SIG-M5 (cell line): ENCODE results near the gene ZSCAN5A.
"Not testable (repeated sequence)": the region's sequence is repeated elsewhere in the genome, so short reads cannot be mapped to it uniquely, and the experiment has no call there.

Experiments used
- DNase-seq: peaks from one replicate; lab custom pipeline; 2025; lab: John Stamatoyannopoulos, UW

Gene ZSCAN5A

DNA sequence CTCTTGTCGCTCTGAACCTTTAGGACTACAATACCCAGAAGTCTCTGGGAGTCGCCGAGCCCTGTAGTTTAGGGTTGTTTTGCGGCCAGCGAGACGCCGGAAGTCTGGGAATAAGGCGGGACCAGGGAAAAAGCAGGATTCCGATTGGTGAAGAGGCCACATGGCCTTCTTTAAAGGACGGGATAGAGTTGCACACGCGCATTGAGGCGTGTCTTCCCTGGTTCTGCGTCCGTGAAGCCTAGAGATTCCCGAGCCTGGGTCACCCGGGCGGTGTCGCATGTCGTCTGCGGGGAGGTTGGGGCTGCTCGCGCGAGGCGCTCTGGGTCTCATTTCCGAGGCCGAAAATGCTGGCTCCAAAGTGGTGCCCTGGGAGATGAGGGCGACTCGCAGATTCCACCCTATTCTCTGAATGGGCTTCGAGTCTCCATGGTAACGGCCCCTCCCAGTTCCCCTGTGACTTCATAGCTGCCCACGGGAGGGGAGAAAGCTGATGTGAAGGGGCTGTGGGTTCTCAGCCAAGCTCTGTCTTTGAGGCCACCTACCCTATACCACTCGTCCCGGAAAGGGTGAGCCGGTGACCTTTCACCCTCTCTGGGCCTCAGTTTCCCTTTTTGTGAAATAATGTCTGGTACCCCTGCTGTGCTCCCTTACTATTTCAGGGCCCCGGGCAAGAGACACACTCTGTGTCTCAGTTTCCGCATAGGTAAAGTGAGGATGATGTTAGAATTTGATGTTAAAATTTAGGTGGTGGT, 614 bp upstream of the ZSCAN5A start:
- DNase-seq, result peak; percentile 71

GRCh38 chr19:56314018-56314380, 640 bp downstream of the ZSCAN5A start:
- no peak for DNase-seq

- no peak for DNase-seq
Measured at GRCh38 chr19:56312787-56313657, 1.6 kb downstream of the ZSCAN5A start.

DNA sequence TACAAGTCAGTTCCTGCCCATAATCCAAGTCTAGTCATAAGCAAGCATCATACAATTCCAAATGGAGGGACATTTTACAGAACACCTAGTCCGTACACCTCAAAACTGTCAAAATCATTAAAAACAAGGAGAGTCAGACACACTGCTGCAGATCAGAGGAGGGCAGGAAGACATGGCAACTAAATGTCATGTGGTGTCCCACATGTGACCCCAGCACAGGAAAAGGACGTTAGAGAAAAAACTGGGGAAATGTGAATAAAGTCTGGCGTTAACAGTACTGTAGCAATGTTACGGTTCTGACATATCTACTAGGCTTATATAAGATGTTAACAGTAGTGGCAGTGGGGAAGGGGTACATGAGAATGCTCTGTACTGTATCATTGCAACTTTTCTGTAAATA, 2.3 kb downstream of the ZSCAN5A start:
- DNase-seq, result no peak

GRCh38 chr19:56310462-56310861, 4.2 kb downstream of the ZSCAN5A start:
- no peak for DNase-seq

DNA sequence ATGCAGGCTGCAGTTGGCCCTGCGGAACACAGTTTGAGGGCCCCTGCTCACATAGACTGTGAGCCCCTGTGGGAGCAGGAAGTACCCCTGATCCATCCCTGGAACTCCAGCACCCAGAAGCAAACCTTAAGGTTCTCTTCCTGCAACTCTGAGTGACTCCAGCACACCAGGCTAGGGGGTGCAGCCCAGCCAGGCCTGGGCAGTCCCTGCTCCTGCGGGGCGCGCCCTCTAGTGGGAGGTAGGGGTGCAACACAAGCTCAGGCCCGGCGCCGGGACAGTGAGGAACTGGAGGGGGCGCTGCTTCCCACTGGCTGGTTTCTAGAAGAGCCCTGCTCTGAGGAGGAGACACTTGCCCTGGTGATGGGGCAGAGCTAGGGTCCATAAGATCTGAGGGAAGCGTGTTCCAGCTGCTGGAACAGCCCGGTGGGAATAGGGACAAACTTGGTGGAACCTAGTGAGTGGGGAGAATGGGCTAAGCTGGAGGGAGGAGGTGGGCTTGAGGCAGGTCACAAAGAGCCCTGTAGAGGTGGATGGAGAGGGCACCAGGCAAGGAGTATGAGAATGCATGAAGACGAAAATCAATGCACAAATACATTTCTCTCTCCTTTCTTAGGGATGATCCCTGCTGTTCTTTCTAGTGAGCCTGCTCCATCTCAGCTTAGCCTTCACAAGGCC, 5.0 kb downstream of the ZSCAN5A start:
- no peak for DNase-seq

DNA sequence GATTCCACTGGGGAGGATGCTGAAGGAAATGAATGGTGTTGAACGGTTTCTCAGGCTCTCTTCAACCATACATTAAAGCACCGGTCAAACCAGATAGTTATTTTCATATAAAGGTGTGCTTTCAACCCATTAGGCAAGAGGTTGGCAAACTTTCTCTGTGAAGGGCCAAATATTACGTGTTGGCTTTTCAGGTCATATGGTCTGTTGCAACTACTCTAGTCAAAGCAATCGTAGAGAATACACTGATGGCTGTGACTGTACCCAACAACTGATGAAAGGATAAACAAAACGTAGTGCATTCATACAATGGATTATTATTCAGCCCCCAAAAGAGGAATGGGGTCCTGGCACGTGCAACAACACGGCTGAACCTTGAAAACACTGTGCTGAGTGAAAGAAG, 5.8 kb downstream of the ZSCAN5A start:
- DNase-seq, result no peak

DNA sequence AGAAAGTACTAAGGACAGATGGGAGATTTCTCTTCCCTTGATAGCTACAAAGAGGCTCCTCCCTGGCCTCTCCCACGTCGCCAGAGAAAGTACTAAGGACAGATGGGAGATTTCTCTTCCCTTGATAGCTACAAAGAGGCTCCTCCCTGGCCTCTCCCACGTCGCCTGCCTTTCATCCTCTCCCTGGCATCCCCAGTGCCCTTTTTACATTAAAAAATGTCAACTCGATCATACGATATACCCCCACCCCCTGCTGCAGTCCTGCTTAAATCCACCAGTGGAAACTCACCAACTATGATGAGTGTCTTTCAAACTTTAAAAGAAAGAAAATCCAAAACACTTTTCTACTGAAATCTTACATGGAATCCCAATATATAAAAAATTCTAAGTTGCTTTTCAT, 7.6 kb downstream of the ZSCAN5A start:
- DNase-seq, result not testable (repeated sequence)

GRCh38 chr19:56306016-56306415, 8.6 kb downstream of the ZSCAN5A start:
- DNase-seq, result no peak

- no peak for DNase-seq
Measured at GRCh38 chr19:56304243-56304642, 10.4 kb downstream of the ZSCAN5A start.

DNA sequence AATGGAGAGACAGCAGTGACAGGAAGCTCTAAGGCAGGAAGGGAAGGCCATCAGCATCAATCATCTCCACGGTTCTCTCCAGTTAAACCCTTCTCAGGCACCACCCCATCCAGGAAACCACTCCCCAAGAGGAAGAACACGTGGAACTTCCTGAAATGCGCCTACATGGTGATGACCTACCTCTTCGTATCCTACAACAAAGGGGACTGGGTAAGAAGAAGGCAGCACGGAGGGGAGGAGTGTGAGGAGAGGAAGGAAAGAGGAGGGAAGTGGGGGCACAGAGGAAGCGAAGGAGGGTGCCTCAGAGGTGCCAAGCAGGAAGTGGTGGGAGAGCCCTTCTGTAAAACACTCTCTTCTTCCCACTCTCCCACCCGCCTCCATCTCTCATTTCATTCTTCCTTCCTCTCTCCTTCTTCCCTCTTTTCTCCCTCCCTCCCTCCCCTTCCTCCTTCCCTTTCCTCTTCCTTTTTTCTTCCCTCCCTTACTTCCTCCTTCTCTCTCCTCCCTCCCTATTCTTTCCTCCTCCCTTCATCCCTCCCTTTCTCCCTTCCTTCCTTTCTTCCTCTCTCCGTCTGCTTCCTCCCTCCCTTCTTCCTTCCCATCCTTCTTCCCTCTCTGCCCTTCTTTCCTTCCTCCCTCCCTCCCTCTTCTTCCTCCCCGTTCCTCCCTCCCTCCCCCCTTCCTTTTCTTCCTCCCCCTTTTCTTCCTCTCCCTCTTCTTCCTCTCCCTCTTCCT, 12.6 kb downstream of the ZSCAN5A start:
- DNase-seq, result no peak

DNA sequence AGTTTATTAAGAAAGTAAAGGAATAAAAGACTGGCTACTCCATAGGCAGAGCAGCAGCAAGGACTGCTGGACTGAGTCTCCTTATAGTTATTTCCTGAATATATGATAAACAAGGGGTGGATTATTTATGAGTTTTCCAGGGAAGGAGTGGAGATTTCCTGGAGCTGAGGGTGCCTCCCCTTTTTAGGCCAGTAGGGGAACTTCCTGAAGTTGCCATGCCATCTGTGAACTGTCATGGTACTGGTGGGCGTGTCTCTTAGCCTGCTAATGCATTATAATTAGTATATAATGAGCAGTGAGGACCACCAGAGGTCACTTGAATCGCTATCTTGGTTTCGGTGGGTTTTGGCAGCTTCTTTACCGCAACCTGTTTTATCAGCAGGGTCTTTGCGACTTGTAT, 13.5 kb downstream of the ZSCAN5A start:
- no peak for DNase-seq

- DNase-seq, result no peak
Measured at GRCh38 chr19:56299688-56300087, 15.0 kb downstream of the ZSCAN5A start.

DNA sequence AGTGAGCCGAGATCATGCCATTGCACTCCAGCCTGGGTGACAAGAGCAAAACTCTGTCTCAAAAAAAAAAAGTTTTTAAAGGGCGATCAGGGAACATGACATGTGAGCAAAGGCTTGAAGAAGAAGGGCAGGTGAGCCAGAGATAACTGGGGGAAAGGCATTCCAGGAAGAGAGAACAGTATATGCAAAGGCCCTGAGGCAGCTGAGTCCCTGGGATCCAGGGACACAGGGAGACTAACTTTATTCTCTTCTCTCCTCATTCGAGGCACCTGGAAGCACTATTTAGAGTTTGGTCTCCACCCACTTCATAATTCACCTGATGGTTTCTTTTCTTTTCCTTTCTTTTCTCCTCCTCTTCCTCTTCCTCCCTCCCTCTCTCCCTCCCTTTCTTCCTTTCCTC, 17.6 kb downstream of the ZSCAN5A start:
- DNase-seq, result no peak

DNA sequence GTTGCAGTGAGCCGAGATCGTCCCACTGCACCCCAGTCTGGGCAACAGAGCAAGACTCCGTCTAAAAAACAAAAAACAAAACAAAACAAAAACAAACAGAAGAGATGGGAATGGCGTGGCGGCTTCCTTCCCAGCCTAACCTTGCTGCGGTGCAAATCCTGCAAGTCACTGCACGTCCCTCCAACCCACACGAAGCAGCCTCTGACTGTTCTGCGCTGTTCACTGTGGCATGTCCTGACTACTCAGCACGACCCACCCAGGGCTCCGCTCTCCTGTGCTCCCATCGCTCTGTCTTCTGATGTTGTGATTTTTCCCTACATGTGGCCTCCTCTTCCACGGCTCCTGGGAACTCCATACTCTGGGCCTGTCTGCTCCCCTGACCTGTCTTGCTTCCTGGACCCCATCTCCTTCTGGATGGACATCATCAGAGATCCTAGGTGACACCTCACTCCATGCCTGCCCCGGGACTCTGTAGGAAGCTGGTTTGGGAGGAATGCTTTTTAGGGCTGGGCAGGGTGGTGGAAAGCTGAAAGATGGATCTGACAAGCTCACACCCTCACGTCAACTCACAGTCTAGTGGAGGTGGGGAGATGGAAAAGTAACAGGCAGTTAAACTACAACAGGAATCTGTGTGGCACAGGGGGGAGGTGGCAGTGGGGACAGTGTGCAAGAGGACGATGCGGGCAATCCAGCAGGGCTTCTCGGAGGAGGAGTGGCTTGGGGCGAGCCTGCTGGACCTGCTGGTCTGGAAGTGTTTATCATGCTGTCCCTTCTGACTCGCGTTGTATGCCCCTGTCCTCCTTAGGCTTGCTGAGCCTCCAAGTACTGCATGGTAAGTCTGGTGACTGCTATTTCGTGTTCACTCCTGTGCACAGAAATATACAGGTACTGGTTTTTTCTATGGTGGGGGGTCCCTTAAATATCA, 18.8 kb downstream of the ZSCAN5A start:
- no peak for DNase-seq

DNA sequence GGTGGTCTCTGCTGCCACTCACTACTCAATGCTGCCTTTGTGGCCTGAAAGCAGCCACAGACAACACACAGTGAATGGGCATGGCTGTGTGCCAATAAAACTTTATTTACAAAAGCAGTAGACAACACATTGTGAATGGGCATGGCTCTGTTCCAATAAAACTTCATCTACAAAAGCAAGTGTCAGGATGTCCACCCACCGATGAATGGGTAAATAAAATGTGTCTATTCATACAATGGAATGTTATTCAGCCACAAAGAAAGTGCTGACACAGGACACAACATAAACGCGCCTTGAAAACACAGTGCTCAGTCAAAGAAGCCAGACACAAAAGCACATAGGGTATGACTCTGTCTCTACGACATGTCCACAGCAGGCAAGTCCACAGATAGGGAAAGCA, 20.1 kb downstream of the ZSCAN5A start:
- DNase-seq, result no peak

DNA sequence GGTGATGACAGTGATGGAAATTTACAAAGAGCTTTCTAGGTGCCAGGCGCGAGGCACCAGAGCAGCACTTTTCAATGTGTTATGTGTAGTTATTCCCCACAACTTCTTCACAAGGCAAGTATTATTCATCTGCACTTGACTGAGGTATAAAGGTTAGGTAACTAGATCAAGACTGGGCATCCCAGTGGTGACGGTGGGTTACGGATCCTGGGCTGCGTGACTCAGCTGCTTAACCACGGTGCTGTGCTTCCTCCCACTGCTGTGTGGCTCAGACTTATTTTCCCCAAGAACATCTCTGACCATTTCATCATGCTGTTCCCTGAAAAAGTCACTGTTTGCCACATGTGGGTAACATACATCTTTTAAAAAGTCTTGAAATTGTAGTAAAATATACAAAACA, 22.8 kb downstream of the ZSCAN5A start:
- no peak for DNase-seq

GRCh38 chr19:56290104-56290503, 24.5 kb downstream of the ZSCAN5A start:
- DNase-seq, result no peak

GRCh38 chr19:56284746-56285145, 29.9 kb downstream of the ZSCAN5A start:
- DNase-seq, result no peak

DNA sequence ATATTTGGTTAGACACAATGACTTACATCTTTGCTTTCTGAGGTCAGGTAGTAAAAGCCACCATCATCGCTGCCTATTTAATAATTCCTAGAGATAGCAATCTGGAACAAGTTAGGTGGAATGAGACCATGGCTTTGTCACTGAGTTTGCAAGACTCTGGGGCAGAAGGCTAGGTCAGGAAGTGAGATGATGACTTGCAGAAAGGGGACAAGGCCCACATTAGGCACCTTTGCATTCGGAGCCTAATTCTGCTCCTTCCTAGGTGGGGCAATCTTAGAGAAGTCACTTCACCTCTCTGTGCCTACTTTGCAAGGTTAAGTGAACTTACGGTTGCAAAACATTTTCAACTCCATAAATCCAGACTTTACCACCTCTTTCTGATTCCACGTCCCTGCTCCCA, 31.8 kb downstream of the ZSCAN5A start:
- DNase-seq, result no peak

GRCh38 chr19:56273563-56274117, 41.0 kb downstream of the ZSCAN5A start:
- DNase-seq, result no peak
